Uterus (tissue), 4 donors: ENCODE data around the gene ACTL8. TPM values are rescaled to one million over a fixed set of nuclear protein-coding genes. Genes with fewer than 3 reads are reported as not detected.

Experiments
- DNase-seq, 2 donors: peaks; one replicate each; pipeline ENCODE4 v3.0.0-alpha.2; 2019 to 2020
- H3K27ac ChIP-seq, 2 donors: fragments of 200-600 bp; sonication (generic); 1 replicate in 1 of 2; 2 replicates in 1 of 2; pipeline ENCODE4 v1.5.1; 2016 to 2018
- H3K27me3 ChIP-seq, 2 donors: fragments of 200-600 bp; sonication (generic); one replicate each; pipeline ENCODE4 v1.5.1; 2018 to 2019; ENCODE audit warnings: control low read depth in 1 of 2
- H3K36me3 ChIP-seq, 2 donors: fragments of 200-600 bp; sonication (generic); one replicate each; pipeline ENCODE4 v1.5.1; 2019; ENCODE audit warnings: control low read depth in 1 of 2
- H3K4me1 ChIP-seq, 2 donors: fragments of 200-600 bp; sonication (generic); one replicate each; pipeline ENCODE4 v1.5.1; 2018 to 2019; ENCODE audit warnings: control low read depth in 1 of 2
- H3K4me3 ChIP-seq, 2 donors: fragments of 200-600 bp; sonication (generic); 1 replicate in 1 of 2; 2 replicates in 1 of 2; pipeline ENCODE4 v1.5.1; 2018 to 2019; ENCODE audit warnings: mild to moderate bottlenecking in 1 of 2
- H3K9me3 ChIP-seq, 2 donors: fragments of 200-600 bp; sonication (generic); one replicate each; pipeline ENCODE4 v1.5.1; 2019; ENCODE audit warnings: control low read depth in 1 of 2
- CTCF ChIP-seq, 4 experiments: fragments of 200-600 bp in 2 of 4; fragments of 450-650 bp in 2 of 4; sonication (generic) in 2 of 4; IDR thresholded peaks; one replicate each; pipeline ENCODE4 v1.5.1; 2016 to 2019; ENCODE audit warnings: antibody characterized with exemption in 4 of 4, mild to moderate bottlenecking in 2 of 4, moderate library complexity in 1 of 4
- POLR2A ChIP-seq, 2 donors: fragments of 450-650 bp; IDR thresholded peaks; one replicate each; pipeline ENCODE4 v1.6.1; 2016; ENCODE audit warnings: antibody characterized with exemption in 2 of 2, mild to moderate bottlenecking in 1 of 2, moderate library complexity in 1 of 2
- intact Hi-C: fragments of 100-400 bp; cut with DNase I; formaldehyde crosslinking; loops from one replicate; pipeline ENCODE4 v1.15.1; 2023; ENCODE audit warnings: low total_unique reads
- total RNA-seq, 4 donors: library from RNA; depleted of rRNA in 3 of 4; stranded (reverse); fragments of >200 nt in 3 of 4; gene quantifications; one replicate each; pipeline versions ENCODE4 v1.1.0 to v1.2.4, GENCODE V29; 2014 to 2023
- donor health status: DM: yes; HTN: yes; CAD: no.

The ACTL8 gene
- total RNA-seq = not detected

GRCh38 chr1:17755120-17755519 lies at the start of gene ACTL8:
Gene ACTL8 (plus strand): TSS chr1:17755333. CDS start chr1:17823009, 67,676 bp downstream.
- Histone ChIP-seq H3K4me3 (no peak within 1 kb of the TSS), H3K4me1 (no peaks in the 10 kb centered on the region), H3K9me3 (peaks cover 0 to 21% of the 10 kb centered on the region in 2 donors), H3K36me3 (no peaks in the 10 kb centered on the region), H3K27ac (no peak within 1 kb of the TSS), H3K27me3 (no peaks in the 10 kb centered on the region)
- no peak for DNase-seq
- intact Hi-C loops = no loop called here
- TF ChIP-seq POLR2A (IDR thresholded peaks at IDR 0.05) (no peak), CTCF (IDR thresholded peaks at IDR 0.05) (no peak)

- no peak overlapping the region for H3K27ac ChIP-seq
- no peaks in the 10 kb centered on the region for H3K27me3 ChIP-seq
- H3K9me3 ChIP-seq = no peaks in the 10 kb centered on the region
- no peaks in the 10 kb centered on the region for H3K4me1 ChIP-seq
- no peak for DNase-seq
- no peaks in the 10 kb centered on the region for H3K36me3 ChIP-seq
- TF ChIP-seq CTCF (IDR thresholded peaks at IDR 0.05) (no peak), POLR2A (IDR thresholded peaks at IDR 0.05) (no peak)
- intact Hi-C loops = no loop called here
- no peak overlapping the region for H3K4me3 ChIP-seq
Measured at GRCh38 chr1:17706445-17706844, 48.7 kb upstream of the ACTL8 start.

- Histone ChIP-seq H3K36me3 (no peaks in the 10 kb centered on the region), H3K4me3 (no peak overlapping the region), H3K4me1 (no peaks in the 10 kb centered on the region), H3K27ac (no peak overlapping the region), H3K9me3 (no peaks in the 10 kb centered on the region), H3K27me3 (no peaks in the 10 kb centered on the region)
- intact Hi-C loops = no loop called here
- no peak for TF ChIP-seq CTCF (IDR thresholded peaks at IDR 0.05)
- no peak for TF ChIP-seq POLR2A (IDR thresholded peaks at IDR 0.05)
- DNase-seq = no peak
Measured at GRCh38 chr1:17709981-17710380, 45.2 kb upstream of the ACTL8 start.

- no peak for DNase-seq
- H3K27ac ChIP-seq = no peak overlapping the region
- TF ChIP-seq CTCF (IDR thresholded peaks at IDR 0.05) (no peak), POLR2A (IDR thresholded peaks at IDR 0.05) (no peak)
- no peaks in the 10 kb centered on the region for H3K36me3 ChIP-seq
- intact Hi-C loops = no loop called here
- no peaks in the 10 kb centered on the region for H3K9me3 ChIP-seq
- H3K4me3 ChIP-seq = no peak overlapping the region
- H3K4me1 ChIP-seq = no peaks in the 10 kb centered on the region
- H3K27me3 ChIP-seq = no peaks in the 10 kb centered on the region
Measured at GRCh38 chr1:17710889-17711576, 44.1 kb upstream of the ACTL8 start.

GRCh38 chr1:17711577-17711910 lies 43.6 kb upstream of the ACTL8 start:
- Histone ChIP-seq H3K27ac (no peak overlapping the region), H3K27me3 (no peaks in the 10 kb centered on the region), H3K9me3 (no peaks in the 10 kb centered on the region), H3K4me1 (no peaks in the 10 kb centered on the region), H3K4me3 (no peak overlapping the region), H3K36me3 (no peaks in the 10 kb centered on the region)
- intact Hi-C loops = no loop called here
- TF ChIP-seq CTCF (IDR thresholded peaks at IDR 0.05) (no peak), POLR2A (IDR thresholded peaks at IDR 0.05) (no peak)
- DNase-seq = no peak
